Activated naive CD4-positive, alpha-beta T cell treated with anti-CD3 and anti-CD28 coated beads, Interleukin-2, amount 10 ng/mL, durations not matched to agents 7 days and 5 days (primary cell): ENCODE measurements around the gene ELF4.

ENCODE experiments used
- CTCF ChIA-PET: fragments of 350-600 bp; sonication (Branson Sonifier 250); formaldehyde crosslinking; loops from one replicate; lab custom pipeline; 2021; ENCODE audit warnings: antibody characterized with exemption; lab: Charles Lee
- DNase-seq: peaks from one replicate; pipeline ENCODE4 v3.0.0-alpha.2; 2020
- H3K27ac Mint-ChIP-seq: one replicate; pipeline ENCODE4 v1.8.0; 2021; ENCODE audit warnings: mild to moderate bottlenecking, moderate library complexity, mixed read lengths
- H3K27me3 Mint-ChIP-seq: one replicate; pipeline ENCODE4 v1.8.0; 2021; ENCODE audit warnings: mild to moderate bottlenecking, mixed read lengths
- H3K36me3 Mint-ChIP-seq: one replicate; pipeline ENCODE4 v1.8.0; 2021; ENCODE audit warnings: mixed read lengths
- H3K4me1 Mint-ChIP-seq: one replicate; pipeline ENCODE4 v1.8.0; 2021; ENCODE audit warnings: mixed read lengths
- H3K4me3 Mint-ChIP-seq: one replicate; pipeline ENCODE4 v1.8.0; 2021; ENCODE audit warnings: mild to moderate bottlenecking, moderate library complexity, mixed read lengths
- H3K9me3 Mint-ChIP-seq: one replicate; pipeline ENCODE4 v1.8.0; 2021; ENCODE audit warnings: mixed read lengths

Gene ELF4

DNA sequence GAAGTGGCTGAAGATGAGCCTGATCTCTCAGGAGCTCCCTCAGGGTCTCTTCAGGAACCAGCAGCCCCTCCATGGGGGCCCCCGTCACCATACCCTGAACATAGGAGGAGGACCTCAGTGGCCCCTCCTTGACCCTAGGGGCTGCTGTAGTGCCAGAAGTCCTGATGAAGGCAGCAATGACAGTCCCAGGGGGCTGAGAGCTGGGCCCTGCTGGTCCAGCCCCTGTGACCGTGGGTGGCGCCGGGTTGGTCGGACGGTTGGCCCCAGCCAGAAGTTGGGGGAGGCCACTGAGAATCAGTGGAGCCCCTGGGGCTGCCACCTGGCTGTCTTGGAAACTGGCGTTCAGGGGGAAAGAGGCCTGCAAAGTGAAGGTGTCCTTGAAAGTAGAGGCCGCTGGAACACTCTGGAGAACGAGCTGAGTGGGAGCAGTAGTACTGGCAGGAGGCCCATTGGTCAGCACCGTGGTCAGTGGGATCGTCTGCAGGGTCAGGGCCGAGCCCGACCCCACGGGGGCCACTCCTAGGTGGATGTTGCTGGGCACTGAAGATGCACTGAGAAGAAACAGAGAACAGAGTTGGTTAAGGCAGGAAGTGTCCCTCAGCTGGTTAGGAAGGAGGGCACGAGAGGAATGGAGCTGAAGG, 43.2 kb downstream of the ELF4 start:
- Mint-ChIP-seq H3K27ac (no peak overlapping the region), H3K4me1 (no peaks in the 10 kb centered on the region), H3K36me3 (peaks cover 36% of the 10 kb centered on the region), H3K9me3 (no peaks in the 10 kb centered on the region), H3K4me3 (no peak overlapping the region), H3K27me3 (no peaks in the 10 kb centered on the region)
- CTCF ChIA-PET = interaction anchor here (0.8 kb wide), 1 partner anchor 141 kb away, joined by 4 read pairs; no protein-coding TSS in a partner anchor
- DNase-seq = no peak

DNA sequence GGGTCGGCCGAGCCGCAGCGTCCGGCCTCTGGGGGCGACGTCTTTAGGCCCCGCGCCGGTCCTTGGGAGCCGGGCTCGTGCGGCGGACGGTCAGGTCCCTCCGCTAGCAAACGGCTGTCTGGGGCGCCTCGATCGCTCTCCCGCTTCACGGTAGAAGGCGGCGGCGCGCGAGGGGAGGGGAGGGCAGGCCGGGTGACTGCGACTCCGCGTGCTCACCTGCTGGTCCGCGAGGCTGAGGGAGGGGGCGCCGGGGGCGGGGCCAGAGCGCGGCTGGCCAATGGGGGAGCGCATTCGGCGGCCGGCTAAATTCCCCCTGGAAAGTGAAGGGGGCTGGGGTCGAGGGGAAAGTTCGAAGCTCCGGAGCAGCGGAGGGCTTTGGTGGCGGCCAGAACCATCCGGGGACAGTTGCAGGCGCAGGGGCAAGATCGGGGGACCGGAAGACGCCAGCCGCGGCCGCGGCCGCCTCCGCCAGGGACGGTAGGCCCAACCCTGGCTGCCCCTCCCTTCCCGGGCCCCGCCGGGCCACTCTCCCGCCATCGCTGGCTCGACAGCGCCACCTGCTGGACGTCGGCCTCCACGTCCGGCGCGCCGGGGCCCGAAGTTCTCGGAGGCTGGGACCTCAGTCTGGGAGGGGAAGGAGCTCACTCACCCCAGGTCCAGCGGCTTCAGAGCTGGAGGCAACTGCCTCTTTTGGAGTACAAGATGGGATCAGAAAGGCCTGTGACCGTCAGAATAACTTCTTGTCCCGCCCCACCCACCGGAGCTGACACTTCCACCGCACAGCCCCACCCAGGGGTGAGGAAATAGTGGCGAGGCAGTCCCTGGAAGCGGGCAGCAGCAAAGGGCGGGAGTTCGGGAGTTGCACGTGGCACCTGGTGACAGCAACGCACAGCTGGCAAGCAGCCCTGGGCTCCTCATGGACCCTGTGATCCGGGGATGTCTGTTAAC, 49.9 kb downstream of the ELF4 start:
- peaks cover 6% of the 10 kb centered on the region for H3K4me1 Mint-ChIP-seq
- peaks cover 11% of the 10 kb centered on the region for H3K36me3 Mint-ChIP-seq
- DNase-seq = peak; percentile 83
- peak overlapping the region; percentile 65 for H3K4me3 Mint-ChIP-seq
- no peaks in the 10 kb centered on the region for H3K9me3 Mint-ChIP-seq
- H3K27me3 Mint-ChIP-seq = peaks cover 4% of the 10 kb centered on the region
- CTCF ChIA-PET = interaction anchor here (0.6 to 6.7 kb wide), 22 partner anchors 8 to 459 kb away, joined by 3 to 67 read pairs (median 3); partner anchors contain the start of gene SASH3
- H3K27ac Mint-ChIP-seq = no peak overlapping the region

DNA sequence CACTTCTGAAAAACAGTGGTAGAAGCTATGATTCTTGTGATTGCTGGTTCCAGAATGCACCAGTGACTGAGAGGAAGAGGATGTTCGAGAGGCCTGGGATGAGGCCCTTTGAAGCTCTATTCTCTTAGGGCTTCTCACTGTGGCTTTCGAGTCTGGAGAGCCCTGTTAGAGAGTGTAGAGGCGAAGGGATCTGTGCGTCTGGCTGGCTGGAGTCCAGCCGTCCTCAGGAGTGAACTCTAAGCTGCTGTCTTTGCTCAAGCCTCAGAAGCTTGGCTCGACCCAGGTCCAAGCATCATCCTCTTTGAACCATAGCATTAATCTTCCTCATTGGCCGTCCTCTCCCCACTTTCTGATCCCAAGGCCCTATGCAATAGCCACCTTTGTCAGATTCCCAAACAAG, 51.6 kb downstream of the ELF4 start:
- peaks cover 6% of the 10 kb centered on the region for H3K4me1 Mint-ChIP-seq
- CTCF ChIA-PET = interaction anchor here (1.1 to 6.7 kb wide), 3 partner anchors 9 to 453 kb away, joined by 3 to 67 read pairs (median 5); no protein-coding TSS in a partner anchor
- H3K36me3 Mint-ChIP-seq = no peaks in the 10 kb centered on the region
- H3K9me3 Mint-ChIP-seq = no peaks in the 10 kb centered on the region
- no peak for DNase-seq
- peak overlapping the region; percentile 42 for H3K27ac Mint-ChIP-seq
- H3K4me3 Mint-ChIP-seq = no peak overlapping the region
- peaks cover 4% of the 10 kb centered on the region for H3K27me3 Mint-ChIP-seq

DNA sequence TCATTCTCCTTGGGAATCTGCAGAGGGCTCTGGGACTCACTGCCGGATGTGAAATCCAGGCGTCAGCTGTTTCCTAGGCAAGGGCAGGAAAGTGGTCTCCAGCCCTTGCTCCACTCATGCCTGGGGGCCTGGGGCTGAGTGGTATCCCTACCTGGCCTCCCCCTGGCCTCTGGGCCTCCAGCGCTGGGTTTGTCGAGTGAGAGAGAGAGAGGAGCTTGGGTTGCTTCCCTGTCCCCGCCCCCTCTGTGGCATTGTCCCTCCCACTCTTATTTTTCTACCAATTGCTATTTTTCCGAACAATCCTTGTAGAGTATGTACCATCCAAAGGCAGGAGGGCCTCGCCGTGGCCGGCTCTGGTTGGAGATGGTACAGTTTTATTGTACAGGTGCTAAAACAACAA, 53.1 kb downstream of the ELF4 start:
- Mint-ChIP-seq H3K9me3 (no peaks in the 10 kb centered on the region), H3K36me3 (no peaks in the 10 kb centered on the region), H3K27ac (no peak overlapping the region), H3K4me1 (peaks cover 6% of the 10 kb centered on the region), H3K27me3 (peaks cover 4% of the 10 kb centered on the region), H3K4me3 (no peak overlapping the region)
- CTCF ChIA-PET = interaction anchor here (6.7 kb wide), 1 partner anchor 131 kb away, joined by 67 read pairs; no protein-coding TSS in a partner anchor
- no peak for DNase-seq

DNA sequence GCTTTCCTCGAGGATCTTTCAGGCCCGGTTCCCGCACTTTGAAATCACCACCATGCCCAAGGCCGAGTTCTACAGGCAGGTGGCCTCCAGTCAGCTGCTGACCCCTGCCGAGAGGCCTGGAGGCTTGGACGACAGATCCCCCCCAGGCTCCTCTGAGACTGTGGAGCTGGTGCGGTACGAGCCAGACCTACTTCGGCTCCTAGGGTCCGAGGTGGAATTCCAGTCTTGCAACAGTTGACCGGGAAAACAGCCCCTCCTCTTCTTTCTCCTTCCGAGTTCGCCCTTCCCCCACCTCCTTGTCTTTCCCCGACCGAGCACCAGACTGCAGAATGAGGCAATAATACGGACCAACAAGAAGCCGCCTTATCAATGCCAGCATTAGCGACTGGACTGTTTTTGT, 54.4 kb downstream of the ELF4 start:
- H3K36me3 Mint-ChIP-seq = no peaks in the 10 kb centered on the region
- H3K27me3 Mint-ChIP-seq = peaks cover 3% of the 10 kb centered on the region
- CTCF ChIA-PET = interaction anchor here (6.7 kb wide), 1 partner anchor 130 kb away, joined by 67 read pairs; no protein-coding TSS in a partner anchor
- no peak overlapping the region for H3K27ac Mint-ChIP-seq
- no peak for DNase-seq
- H3K4me1 Mint-ChIP-seq = peaks cover 3% of the 10 kb centered on the region
- H3K4me3 Mint-ChIP-seq = no peak overlapping the region
- no peaks in the 10 kb centered on the region for H3K9me3 Mint-ChIP-seq

DNA sequence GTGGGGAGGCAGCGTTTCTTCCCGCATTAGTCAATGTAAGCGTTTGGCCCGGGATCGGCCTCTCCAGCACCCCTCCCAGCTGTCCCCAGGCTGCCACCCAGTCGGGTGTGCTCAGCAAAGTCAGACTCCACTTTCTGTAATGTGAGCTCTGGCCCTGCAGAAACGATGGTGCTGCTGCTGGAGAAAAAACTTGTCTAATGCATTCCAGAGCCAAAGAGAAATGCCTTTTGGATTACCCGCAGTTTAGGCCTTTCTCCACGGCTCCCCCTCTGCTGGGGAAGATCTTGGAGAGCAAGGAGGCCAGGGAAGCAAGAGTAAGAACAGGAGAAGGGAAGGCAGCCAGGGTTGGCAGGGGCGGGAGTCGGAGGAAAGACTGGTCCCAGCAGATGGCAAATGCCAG, 55.2 kb downstream of the ELF4 start:
- Mint-ChIP-seq H3K36me3 (no peaks in the 10 kb centered on the region), H3K27me3 (no peaks in the 10 kb centered on the region), H3K4me1 (no peaks in the 10 kb centered on the region), H3K27ac (no peak overlapping the region), H3K4me3 (no peak overlapping the region), H3K9me3 (no peaks in the 10 kb centered on the region)
- no peak for DNase-seq
- CTCF ChIA-PET = no interaction called here

DNA sequence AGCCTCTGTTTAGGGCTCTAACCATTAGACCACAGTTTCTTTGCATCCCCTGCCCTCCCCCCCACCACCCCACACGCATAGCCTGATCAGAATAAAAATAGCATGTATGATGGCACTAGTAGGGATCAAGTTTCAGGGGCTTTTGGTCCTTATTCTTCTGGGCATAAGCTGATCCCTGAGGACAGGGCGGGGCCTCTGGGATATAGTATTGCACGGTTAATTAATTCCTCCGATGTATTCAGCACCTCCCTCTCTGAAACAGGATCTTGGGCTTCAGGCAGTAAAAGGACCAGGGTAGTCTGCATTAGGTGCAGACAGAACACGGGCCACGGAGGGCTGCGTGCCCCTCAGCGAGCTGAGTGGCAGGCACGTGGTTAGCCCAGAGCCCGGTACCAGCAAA, 57.1 kb downstream of the ELF4 start:
- Mint-ChIP-seq H3K36me3 (peaks cover 3% of the 10 kb centered on the region), H3K4me3 (no peak overlapping the region), H3K27me3 (no peaks in the 10 kb centered on the region), H3K9me3 (no peaks in the 10 kb centered on the region), H3K4me1 (no peaks in the 10 kb centered on the region), H3K27ac (no peak overlapping the region)
- CTCF ChIA-PET = interaction anchor here (1.1 kb wide), 1 partner anchor 128 kb away, joined by 3 read pairs; no protein-coding TSS in a partner anchor
- no peak for DNase-seq

DNA sequence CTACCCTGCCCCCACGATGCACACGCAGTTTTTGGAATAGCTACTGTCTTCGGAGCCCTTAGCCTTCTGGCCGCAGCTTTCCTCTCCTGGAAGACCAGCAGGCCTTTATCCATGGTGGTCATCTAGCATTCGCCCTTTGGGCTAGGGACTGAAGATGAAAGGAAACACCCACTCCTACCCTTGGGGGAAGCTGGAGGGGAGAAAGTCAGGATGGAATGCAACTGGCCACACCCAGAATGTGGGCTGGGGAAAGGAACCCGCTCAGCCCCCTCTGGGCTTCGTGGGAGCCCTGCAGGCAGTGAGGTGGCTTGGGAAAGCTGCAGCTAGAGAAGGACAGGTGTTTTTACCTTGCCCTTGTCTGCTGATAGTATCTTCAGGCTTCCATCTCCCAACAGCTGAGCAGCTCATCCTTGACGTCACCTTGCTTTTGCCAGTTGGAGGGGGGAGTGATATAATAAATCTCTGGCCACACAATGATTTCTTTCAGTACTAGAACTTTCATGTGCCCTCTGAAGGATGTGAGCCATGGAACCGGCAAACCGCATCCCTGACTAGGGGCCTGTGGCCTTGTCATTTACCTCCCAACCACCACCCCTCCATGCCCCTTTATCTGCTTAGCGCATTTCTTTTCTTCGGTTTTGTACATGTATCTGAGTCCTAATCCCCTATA, 59.0 kb downstream of the ELF4 start:
- no peak for DNase-seq
- Mint-ChIP-seq H3K27me3 (no peaks in the 10 kb centered on the region), H3K27ac (no peak overlapping the region), H3K9me3 (no peaks in the 10 kb centered on the region), H3K36me3 (peaks cover 4% of the 10 kb centered on the region), H3K4me1 (no peaks in the 10 kb centered on the region), H3K4me3 (no peak overlapping the region)
- CTCF ChIA-PET = no interaction called here

DNA sequence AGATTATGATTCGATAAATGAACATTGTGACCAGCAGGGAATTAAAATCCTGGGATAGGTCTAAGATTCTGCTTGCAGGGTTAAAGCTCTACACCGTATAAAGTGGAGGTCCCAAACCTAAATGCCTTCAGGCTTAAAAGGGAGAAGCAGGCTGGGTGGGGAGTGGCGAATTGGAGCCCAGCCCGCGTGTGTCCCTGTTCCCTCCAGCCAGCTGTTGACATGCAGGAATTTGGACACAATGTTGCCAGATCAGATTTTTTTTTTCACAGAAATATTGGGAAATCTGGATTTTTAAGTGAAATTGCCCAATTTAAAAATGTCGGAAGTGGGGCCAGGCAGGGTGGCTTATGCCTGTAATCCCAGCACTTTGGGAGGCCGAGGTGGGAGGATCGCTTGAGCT, 60.5 kb downstream of the ELF4 start:
- Mint-ChIP-seq H3K4me1 (no peaks in the 10 kb centered on the region), H3K27ac (no peak overlapping the region), H3K36me3 (peaks cover 4% of the 10 kb centered on the region), H3K4me3 (no peak overlapping the region), H3K9me3 (no peaks in the 10 kb centered on the region), H3K27me3 (no peaks in the 10 kb centered on the region)
- CTCF ChIA-PET = interaction anchor here (1.0 to 1.1 kb wide), 2 partner anchors 9 to 11 kb away, joined by 3 read pairs; no protein-coding TSS in a partner anchor
- DNase-seq = no peak

DNA sequence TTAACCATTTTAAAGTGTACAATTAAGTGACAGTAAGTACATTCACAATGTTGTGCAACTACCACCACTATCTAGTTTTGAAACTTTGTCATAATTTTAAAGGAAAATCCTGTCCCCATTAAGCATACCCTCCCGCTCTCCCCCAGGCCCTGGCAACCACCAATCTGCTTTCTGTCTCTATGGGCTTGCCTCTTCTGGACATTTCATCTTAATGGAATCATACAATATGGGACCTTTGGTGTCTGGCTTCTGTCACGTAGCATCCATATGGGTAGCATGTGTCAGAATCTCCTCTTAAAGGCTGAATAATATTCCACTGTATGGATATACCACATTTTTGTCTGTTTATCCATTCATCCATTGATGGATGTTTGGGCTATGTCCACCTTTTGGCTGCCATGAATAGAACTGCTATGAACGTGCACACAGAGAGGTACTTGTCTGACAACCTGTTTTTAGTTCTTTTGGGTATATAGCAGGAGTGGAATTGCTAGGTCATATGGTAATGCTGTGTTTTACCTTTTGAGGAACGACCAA, 61.5 kb downstream of the ELF4 start:
- H3K4me1 Mint-ChIP-seq = no peaks in the 10 kb centered on the region
- no peak overlapping the region for H3K27ac Mint-ChIP-seq
- CTCF ChIA-PET = interaction anchor here (1.0 kb wide), 1 partner anchor 12 kb away, joined by 3 read pairs; no protein-coding TSS in a partner anchor
- H3K27me3 Mint-ChIP-seq = no peaks in the 10 kb centered on the region
- DNase-seq = no peak
- no peaks in the 10 kb centered on the region for H3K9me3 Mint-ChIP-seq
- no peak overlapping the region for H3K4me3 Mint-ChIP-seq
- H3K36me3 Mint-ChIP-seq = peaks cover 4% of the 10 kb centered on the region

DNA sequence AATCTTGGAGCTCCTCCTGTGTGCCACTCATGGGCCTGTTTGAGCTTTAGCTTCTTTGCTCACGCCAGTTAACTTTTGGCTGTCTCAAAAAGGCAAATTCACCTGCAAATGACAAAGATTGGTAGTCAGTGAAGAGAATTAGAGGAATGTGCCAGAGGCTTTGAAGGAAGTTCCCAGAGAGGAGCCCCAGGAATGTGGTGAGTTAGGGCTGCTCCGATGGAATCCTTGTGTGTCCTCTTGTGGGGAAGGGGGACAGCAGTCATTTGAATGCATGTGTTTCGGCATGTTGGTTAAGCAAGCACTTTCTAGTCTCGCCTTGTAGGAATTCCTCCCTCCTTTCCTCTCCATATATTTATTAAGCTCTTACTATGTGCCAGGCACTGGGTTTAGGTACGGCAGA, 62.9 kb downstream of the ELF4 start:
- no peak overlapping the region for H3K27ac Mint-ChIP-seq
- no peak overlapping the region for H3K4me3 Mint-ChIP-seq
- CTCF ChIA-PET = interaction anchor here (0.6 to 2.2 kb wide), 2 partner anchors 19 to 121 kb away, joined by 3 to 6 read pairs; no protein-coding TSS in a partner anchor
- DNase-seq = no peak
- peaks cover 4% of the 10 kb centered on the region for H3K36me3 Mint-ChIP-seq
- no peaks in the 10 kb centered on the region for H3K9me3 Mint-ChIP-seq
- H3K4me1 Mint-ChIP-seq = no peaks in the 10 kb centered on the region
- no peaks in the 10 kb centered on the region for H3K27me3 Mint-ChIP-seq

DNA sequence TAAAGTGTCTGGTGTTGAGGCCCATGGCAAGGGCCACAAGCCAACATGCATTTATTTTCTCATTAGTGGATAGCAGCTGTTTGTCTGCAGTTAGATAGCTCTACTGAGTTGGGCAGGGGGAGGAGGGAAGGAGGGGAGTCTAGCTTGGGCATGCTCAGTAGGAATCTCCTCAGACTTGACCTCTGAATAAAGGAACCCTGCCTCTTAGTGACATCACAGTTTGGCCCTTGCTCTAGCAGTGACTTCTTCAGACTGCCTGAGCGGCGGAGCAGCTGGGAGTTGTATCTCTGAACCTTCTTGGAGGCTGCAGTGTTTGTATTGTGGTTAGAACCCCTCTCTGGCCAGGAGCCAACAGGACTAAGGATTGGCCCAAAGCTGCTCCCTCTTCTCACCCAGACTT, 70.5 kb downstream of the ELF4 start:
- no peak for DNase-seq
- no peaks in the 10 kb centered on the region for H3K27me3 Mint-ChIP-seq
- CTCF ChIA-PET = interaction anchor here (1.0 to 3.0 kb wide), 3 partner anchors 12 to 314 kb away, joined by 3 to 14 read pairs (median 5); no protein-coding TSS in a partner anchor
- no peak overlapping the region for H3K4me3 Mint-ChIP-seq
- H3K9me3 Mint-ChIP-seq = no peaks in the 10 kb centered on the region
- no peak overlapping the region for H3K27ac Mint-ChIP-seq
- H3K36me3 Mint-ChIP-seq = no peaks in the 10 kb centered on the region
- H3K4me1 Mint-ChIP-seq = no peaks in the 10 kb centered on the region

DNA sequence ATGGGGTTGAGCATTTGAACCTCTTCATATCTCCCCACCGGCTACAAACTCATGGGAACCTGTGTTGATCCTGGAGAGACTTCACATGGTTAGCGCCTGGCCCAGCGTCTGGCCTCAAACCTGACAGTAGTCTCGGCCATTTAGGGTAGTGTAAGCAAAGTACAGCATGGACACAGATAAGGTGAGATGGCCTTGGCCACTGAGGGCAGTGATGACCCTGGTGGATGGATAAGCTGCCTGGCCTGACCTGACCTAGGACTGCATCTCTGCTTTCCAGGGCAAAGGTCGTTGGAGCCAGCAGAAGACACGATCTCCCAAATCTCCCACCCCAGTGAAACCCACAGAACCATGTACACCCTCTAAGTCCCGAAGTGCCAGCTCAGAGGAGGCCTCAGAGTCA, 76.1 kb downstream of the ELF4 start:
- DNase-seq = no peak
- H3K4me3 Mint-ChIP-seq = no peak overlapping the region
- H3K9me3 Mint-ChIP-seq = no peaks in the 10 kb centered on the region
- no peaks in the 10 kb centered on the region for H3K4me1 Mint-ChIP-seq
- H3K36me3 Mint-ChIP-seq = no peaks in the 10 kb centered on the region
- CTCF ChIA-PET = no interaction called here
- H3K27me3 Mint-ChIP-seq = no peaks in the 10 kb centered on the region
- H3K27ac Mint-ChIP-seq = peak overlapping the region; percentile 42
